Jurkat, Clone E6-1 (cell line): ENCODE measurements around the gene FAM110D.

Experiments
- DNase-seq: peaks from one replicate; pipeline ENCODE4 v3.0.0-alpha.2; 2011; ENCODE audit warnings: low read depth, low spot score
- H3K4me3 ChIP-seq: 2 replicates; pipeline ENCODE4 v1.5.1; 2011; ENCODE audit warnings: mild to moderate bottlenecking, low read length, control low read depth, moderate library complexity

The FAM110D gene

GRCh38 chr1:26127235-26128163, 31.4 kb upstream of the FAM110D start:
- H3K4me3 ChIP-seq, result peak overlapping the region; percentile 5; the same call in 1 of the 2 replicates
- DNase-seq, result peak; percentile 42

GRCh38 chr1:26129778-26130177, 29.1 kb upstream of the FAM110D start:
- no peak for DNase-seq
- H3K4me3 ChIP-seq, result no peak overlapping the region

- no peak overlapping the region for H3K4me3 ChIP-seq
- DNase-seq, result no peak
Observed at GRCh38 chr1:26130695-26131094, 28.2 kb upstream of the FAM110D start.

- no peak for DNase-seq
- no peak overlapping the region for H3K4me3 ChIP-seq
Observed at GRCh38 chr1:26132128-26132833, 26.6 kb upstream of the FAM110D start.

- H3K4me3 ChIP-seq, result no peak overlapping the region
- no peak for DNase-seq
Observed at GRCh38 chr1:26132834-26133167, 26.1 kb upstream of the FAM110D start.

- no peak overlapping the region for H3K4me3 ChIP-seq
- DNase-seq, result no peak
Observed at GRCh38 chr1:26134466-26134865, 24.4 kb upstream of the FAM110D start.

GRCh38 chr1:26138974-26139558, 19.8 kb upstream of the FAM110D start:
- H3K4me3 ChIP-seq, result no peak overlapping the region
- DNase-seq, result peak; percentile 59

- H3K4me3 ChIP-seq, result no peak overlapping the region
- DNase-seq, result no peak
Observed at GRCh38 chr1:26142159-26142558, 16.7 kb upstream of the FAM110D start.

GRCh38 chr1:26145041-26145959, 13.6 kb upstream of the FAM110D start:
- no peak overlapping the region for H3K4me3 ChIP-seq
- peak; percentile 79 for DNase-seq

- DNase-seq, result no peak
- no peak overlapping the region for H3K4me3 ChIP-seq
Observed at GRCh38 chr1:26145960-26146294, 13.0 kb upstream of the FAM110D start.

- H3K4me3 ChIP-seq, result no peak overlapping the region
- DNase-seq, result no peak
Observed at GRCh38 chr1:26148887-26149286, 10.0 kb upstream of the FAM110D start.

GRCh38 chr1:26153966-26154532, 4.8 kb upstream of the FAM110D start:
- H3K4me3 ChIP-seq, result no peak overlapping the region
- DNase-seq, result no peak

GRCh38 chr1:26154750-26155149, 4.1 kb upstream of the FAM110D start:
- DNase-seq, result no peak
- H3K4me3 ChIP-seq, result no peak overlapping the region

- peak; percentile 70 for DNase-seq
- H3K4me3 ChIP-seq, result no peak overlapping the region
Observed at GRCh38 chr1:26155370-26156284, 3.3 kb upstream of the FAM110D start.

- peak overlapping the region; percentile 32 for H3K4me3 ChIP-seq
- peak; percentile 75 for DNase-seq
Observed at GRCh38 chr1:26156285-26157038, 2.4 kb upstream of the FAM110D start.

- H3K4me3 ChIP-seq, result no peak overlapping the region
Observed at GRCh38 chr1:26158271-26158907, 490 bp upstream of the FAM110D start.

GRCh38 chr1:26159743-26160039, 812 bp downstream of the FAM110D start:
- DNase-seq, result no peak
- H3K4me3 ChIP-seq, result no peak overlapping the region

More at GRCh38 chr1:26158271-26158907, 490 bp upstream of the FAM110D start:
- no peak for DNase-seq
